Glomerular visceral epithelial cell (primary cell): ENCODE measurements around the gene TGM5.
A peak's percentile ranks its signal among the peaks of the same experiment; 100 is the strongest.
"Not testable (repeated sequence)": the region's sequence is repeated elsewhere in the genome, so short reads cannot be mapped to it uniquely, and the experiment has no call there.

Experiments
- DNase-seq: peaks from one replicate; pipeline ENCODE4 v3.0.0-alpha.2; 2016; ENCODE audit errors: extremely low spot score

TGM5 gene

GRCh38 chr15:43214592-43215295 lies 52.0 kb downstream of the TGM5 start:
- DNase-seq = no peak

GRCh38 chr15:43214169-43214568 lies 52.6 kb downstream of the TGM5 start:
- DNase-seq = no peak

GRCh38 chr15:43213466-43213865 lies 53.3 kb downstream of the TGM5 start:
- DNase-seq = no peak

- DNase-seq = no peak
Measured at GRCh38 chr15:43212951-43213350, 53.8 kb downstream of the TGM5 start.

GRCh38 chr15:43212299-43212698 lies 54.4 kb downstream of the TGM5 start:
- no peak for DNase-seq

GRCh38 chr15:43211224-43211735 lies 55.4 kb downstream of the TGM5 start:
- DNase-seq = no peak

GRCh38 chr15:43210807-43211206 lies 55.9 kb downstream of the TGM5 start:
- no peak for DNase-seq

GRCh38 chr15:43210172-43210745 lies 56.5 kb downstream of the TGM5 start:
- DNase-seq = no peak

- DNase-seq = peak; percentile 41
Measured at GRCh38 chr15:43209059-43209824, 57.5 kb downstream of the TGM5 start.

GRCh38 chr15:43208052-43209002 lies 58.4 kb downstream of the TGM5 start:
- no peak for DNase-seq

- no peak for DNase-seq
Measured at GRCh38 chr15:43207024-43207423, 59.7 kb downstream of the TGM5 start.

- DNase-seq = no peak
Measured at GRCh38 chr15:43206054-43206453, 60.7 kb downstream of the TGM5 start.

GRCh38 chr15:43204016-43204901 lies 62.5 kb downstream of the TGM5 start:
- DNase-seq = peak; percentile 67

GRCh38 chr15:43199945-43200488 lies 66.7 kb downstream of the TGM5 start:
- no peak for DNase-seq

- DNase-seq = no peak
Measured at GRCh38 chr15:43198992-43199391, 67.7 kb downstream of the TGM5 start.

- not testable (repeated sequence) for DNase-seq
Measured at GRCh38 chr15:43198556-43198955, 68.2 kb downstream of the TGM5 start.

- DNase-seq = not testable (repeated sequence)
Measured at GRCh38 chr15:43197773-43198172, 69.0 kb downstream of the TGM5 start.

- no peak for DNase-seq
Measured at GRCh38 chr15:43196760-43197548, 69.8 kb downstream of the TGM5 start.

GRCh38 chr15:43194795-43195194 lies 71.9 kb downstream of the TGM5 start:
- DNase-seq = no peak
